HG02798 (cell line): ENCODE measurements around the gene DPP4.

Experiments used
- ATAC-seq: cut with Tn5 transposase; IDR thresholded peaks from one replicate; pipeline ENCODE4 v1.9.1; 2021; ENCODE audit warnings: mild to moderate bottlenecking; ENCODE audit not compliant: unreplicated experiment, poor library complexity

The DPP4 gene

GRCh38 chr2:162022290-162022945 is 51.6 kb downstream of the DPP4 start:
- ATAC-seq: no peak

DNA sequence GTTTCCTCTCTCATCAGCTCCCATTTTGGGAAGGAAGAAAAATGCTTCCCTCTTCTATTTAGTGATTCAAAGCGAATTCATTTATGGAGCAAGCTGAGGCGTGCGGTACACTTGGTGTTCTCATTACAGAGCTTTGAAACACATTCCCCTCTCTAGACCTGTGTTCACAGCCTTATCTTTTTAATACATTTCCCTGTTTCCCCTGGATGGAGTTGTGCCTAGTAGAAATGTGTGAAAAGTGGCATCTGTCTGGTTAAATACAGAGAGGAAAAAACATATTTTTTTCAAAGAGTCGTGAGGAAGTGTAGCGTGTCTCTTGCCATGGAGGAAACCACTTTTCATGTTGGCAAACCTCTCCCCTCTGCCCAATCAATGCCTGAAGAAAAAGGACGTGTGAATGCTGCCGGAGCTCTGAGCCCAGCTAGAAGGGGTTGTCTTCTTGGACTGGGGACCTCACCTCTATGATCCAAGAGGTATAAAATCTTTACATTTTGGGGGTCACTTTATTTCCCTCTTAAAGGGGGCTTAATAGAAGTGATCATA is 52.4 kb downstream of the DPP4 start:
- ATAC-seq: no peak

DNA sequence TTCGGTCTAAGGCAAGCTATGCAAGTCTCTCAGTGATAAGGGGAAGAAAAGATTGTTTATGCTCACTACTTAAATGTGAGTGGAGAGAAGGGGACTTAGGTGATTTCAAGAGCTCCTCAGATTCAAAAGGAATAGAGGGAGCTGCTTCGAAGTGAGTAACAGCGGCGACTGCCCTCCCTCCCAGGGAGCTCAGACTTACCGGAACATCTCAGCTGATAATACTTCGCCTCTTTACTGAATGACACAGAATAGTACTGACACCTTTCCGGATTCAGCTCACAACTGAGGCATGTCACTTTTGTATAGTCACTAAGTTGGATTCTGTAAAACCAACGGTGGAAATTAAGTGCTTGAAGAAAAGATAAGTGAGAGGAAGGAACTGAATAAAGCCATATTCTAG is 55.5 kb downstream of the DPP4 start:
- no peak for ATAC-seq

- ATAC-seq: no peak
These were observed 56.8 kb downstream of the DPP4 start for GRCh38 chr2:162017233-162017632.

- no peak for ATAC-seq
These were observed 57.9 kb downstream of the DPP4 start for GRCh38 chr2:162016080-162016479.

DNA sequence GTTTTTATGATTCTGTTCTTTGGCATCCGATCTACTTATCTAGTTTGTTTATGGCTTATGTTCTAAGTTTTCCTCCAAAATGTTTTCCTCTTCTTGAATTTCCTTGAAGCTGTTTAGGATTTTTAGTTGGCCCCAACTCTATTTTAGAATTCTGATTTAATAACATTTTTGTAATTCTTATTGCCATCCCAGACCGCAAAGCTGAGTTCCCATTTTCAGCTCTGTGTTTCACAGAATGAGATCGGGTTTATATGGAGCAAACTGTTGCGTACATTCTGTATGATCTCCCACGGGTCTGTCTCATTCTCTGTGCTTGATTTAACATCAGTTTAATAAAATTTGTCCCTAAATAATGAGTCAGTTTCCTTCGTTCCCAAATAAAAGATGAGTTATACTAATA is 59.3 kb downstream of the DPP4 start:
- ATAC-seq: no peak

- ATAC-seq: no peak
These were observed 60.2 kb downstream of the DPP4 start for GRCh38 chr2:162013514-162014475.

DNA sequence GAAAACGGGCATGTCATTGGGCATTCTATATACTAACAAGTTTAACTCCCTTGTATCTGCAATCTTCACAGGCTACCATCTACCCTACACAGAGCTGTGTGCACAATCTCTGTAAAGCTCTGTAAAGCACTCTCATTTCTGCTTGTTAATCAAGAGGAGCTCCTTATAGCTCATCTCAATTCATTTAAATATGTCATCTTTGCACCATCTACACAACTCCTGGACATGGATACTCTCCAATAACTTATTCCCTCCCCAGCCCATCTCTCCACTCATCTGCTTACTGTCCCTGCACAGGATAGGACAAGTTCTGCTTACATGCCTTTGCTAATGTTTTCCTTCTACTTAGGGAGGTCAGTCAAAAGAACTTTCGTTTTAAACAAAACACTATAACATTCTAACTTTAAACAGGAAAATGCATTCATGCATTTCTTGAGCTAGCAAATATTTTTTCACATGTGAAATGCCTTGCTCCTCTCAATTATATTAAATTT is 61.4 kb downstream of the DPP4 start:
- ATAC-seq: no peak

DNA sequence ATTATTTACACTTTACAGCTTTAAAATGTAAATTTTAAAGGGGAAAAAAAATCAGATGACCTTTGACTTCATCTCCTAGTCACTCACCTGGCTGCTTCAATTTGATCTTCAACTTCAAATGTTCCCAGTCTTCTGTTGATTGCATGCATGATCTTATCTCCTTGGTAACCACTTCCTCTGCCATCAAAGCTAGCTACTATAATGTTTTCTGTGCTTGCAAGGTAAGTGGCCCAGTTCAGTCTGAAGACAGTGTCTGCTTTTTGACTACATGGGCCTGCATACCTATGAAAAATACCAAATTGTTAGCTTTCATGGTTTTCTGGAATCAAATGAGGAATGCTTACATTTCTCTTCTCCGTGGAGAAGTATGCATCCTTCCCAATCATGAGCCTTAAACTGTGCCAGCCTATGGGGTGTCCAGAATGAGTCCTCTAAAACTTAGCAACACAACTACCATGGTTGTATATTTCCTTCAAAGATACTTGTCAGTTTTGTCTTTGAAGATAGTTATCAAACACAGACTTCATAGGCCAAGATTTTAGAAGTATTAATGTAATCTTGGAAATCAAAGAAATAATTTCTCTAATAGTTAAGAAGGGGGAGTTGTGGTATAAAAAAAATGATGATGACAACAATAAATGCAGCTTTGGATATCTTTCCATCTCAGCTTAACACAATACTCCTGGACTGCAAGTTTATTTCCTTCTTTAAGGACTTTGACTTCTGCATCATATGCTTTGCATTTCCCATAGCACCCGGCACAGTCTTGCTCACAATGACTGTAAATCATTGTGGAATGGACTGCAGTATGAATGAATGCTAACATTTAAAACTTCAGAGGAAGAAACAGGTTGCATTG is 62.1 kb downstream of the DPP4 start:
- ATAC-seq: no peak

DNA sequence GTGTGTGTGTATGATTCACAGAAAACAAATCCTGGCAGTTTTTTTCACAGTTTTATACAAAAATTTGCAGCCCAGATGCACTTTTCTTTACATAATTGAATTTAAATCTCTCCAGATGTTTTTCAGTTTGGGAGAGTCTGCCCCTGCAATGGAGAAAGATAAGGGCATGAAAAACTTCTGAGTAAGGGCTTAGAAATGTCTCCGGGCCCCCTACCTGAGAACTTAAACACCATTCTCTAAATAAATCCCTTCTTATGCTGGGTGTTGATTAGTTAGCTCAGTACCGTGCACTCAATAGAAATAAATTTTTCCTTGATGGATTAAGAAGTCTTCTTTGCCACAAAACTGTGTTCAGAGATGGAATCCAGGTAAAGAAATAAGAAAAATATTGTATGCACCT is 64.5 kb downstream of the DPP4 start:
- ATAC-seq: no peak

- no peak for ATAC-seq
These were observed 66.5 kb downstream of the DPP4 start for GRCh38 chr2:162007447-162008040.

GRCh38 chr2:162006337-162006736 is 67.7 kb downstream of the DPP4 start:
- no peak for ATAC-seq

DNA sequence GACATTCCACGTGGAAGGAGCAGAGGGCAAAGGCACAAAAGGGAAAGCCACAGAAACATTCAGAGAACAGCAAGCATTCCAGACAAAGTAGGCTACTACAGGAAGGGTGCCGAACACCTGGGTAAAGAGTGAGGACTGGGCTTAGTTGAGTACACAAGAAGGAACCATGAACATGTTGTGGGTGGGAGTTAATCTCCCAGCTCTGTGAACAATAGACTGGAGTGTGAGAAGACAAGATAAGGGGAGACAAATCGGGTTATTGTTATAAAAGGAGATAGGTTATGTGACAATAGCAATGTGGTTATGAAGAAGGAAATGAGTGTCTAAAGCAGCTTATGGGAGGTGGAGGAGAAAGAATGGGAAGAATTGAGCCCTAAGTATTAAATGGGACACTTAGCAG is 70.0 kb downstream of the DPP4 start:
- no peak for ATAC-seq

DNA sequence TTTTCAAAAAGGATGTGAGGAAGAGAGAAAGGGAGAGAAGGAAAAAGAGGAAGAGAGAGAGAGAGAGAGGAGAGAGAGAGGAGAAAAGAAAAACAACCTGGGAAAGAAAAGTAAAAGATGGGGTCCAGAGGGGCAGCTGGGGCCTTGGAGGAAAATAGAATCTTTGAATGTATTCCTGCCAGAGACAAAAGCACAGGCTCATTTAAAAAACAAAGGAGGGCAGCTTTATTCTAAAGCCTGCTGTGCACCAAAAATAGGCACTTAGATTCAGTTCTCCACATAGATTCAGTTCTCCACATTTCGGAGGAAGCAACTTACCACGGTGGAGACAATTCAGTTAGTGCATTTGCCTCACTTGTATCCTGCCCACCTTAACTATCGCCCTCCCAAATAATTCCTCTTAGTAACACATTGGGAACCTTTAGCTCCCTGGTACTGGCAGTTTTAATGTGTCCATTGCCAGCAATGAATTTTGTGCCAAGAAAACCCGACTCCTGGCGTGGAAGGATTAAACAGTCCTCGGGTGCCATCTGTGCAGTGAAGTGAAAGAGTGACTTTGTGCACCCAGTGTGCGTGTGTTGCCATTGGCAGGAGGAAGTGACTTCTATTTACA is 71.3 kb downstream of the DPP4 start:
- ATAC-seq: no peak

GRCh38 chr2:162000431-162000830 is 73.6 kb downstream of the DPP4 start:
- no peak for ATAC-seq

DNA sequence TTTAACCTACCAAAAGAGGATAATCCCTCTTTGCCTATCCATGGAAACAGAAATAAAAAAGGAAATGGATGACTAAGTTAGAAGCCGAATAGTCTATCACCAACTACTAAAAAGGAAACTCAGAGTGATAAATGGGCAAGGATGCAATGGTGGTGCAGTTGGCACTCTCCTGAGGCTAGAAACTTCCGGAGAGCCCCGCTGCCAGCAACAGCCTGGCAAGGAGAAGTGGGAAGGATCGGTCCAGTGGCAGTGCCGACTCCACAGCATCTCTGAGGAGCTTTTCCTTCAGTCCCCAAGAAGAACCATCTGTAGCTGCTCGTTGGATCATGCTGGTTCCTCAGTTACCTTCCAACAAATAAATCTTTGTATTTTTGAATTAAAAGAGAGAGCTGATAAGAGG is 74.7 kb downstream of the DPP4 start:
- no peak for ATAC-seq

- no peak for ATAC-seq
These were observed 75.2 kb downstream of the DPP4 start for GRCh38 chr2:161998857-161999256.

- ATAC-seq: no peak
These were observed 76.0 kb downstream of the DPP4 start for GRCh38 chr2:161997916-161998471.

DNA sequence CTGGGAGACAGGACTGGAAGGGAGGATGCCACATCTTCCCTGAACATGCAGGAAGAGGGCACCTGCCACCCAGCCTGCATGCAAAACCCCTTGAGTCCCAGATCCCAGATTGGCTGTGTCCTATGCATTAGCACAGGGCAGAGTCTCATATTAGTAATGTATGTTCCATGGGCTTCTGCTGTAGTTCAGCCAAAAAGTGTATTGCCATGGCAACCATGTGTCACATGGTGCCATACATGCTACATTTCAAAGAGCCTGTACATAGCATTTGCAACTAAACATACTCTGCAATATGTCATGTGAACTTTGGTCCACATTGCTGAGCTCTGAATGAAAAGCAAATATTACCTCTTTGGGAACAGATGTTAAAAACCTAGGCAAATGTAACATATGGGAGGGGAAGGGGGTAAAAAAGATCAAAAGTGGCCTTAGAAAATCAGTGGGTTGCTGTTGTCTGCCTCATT is 78.4 kb downstream of the DPP4 start:
- ATAC-seq: no peak
